ENCODE measurements around the gene KMT5B.

Gene KMT5B

DNA sequence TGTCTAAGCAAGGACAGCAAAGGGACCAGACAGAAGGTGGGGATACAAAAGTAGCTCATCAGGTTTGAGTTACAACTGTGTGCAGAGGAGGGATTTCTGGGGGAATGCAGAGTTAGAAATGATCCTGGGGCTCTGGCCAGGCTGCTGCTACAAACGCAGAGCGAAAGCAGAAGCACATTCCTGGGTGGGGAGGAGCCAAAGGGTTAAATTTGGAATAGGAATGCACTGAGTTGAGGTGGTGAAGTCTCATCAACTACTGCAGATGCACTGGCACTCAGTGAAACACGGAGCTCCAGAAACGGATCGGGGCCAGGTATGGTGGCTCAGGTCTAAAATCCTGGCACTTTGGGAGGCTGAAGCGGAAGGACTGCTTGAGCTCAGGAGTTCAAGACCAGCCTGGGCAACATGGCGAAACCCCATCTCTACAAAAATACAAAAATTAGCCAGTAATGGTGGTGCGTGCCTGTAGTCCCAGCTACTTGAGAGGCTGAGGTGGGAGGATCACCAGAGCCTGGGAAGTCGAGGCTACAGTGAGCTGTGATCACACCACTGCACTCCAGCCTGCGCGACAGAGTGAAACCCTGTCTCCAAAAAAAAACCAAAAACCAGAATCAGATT, 95.1 kb downstream of the KMT5B start:
- DNase-seq (ENCODE audit: low read depth): no peak

DNA sequence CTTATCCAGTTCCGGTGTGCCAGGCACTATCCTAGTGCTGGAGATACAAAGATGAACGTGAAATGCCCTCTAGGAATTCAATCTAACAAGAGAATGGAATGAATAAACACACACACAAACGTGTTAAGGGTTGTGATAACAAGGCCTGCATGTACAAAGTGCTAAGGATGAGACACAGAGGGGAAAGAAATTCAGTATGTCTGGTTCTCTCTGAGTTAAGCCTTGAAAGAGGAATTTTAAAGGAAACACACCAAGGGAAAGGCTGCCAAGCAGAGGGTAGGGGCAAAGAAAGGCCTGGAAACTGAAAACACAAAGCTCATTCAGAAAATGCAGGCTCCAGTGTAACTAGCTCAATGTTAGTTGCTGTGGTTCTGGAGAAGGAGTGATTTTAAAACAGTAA, 96.1 kb downstream of the KMT5B start:
- DNase-seq (ENCODE audit: low read depth): no peak

DNA sequence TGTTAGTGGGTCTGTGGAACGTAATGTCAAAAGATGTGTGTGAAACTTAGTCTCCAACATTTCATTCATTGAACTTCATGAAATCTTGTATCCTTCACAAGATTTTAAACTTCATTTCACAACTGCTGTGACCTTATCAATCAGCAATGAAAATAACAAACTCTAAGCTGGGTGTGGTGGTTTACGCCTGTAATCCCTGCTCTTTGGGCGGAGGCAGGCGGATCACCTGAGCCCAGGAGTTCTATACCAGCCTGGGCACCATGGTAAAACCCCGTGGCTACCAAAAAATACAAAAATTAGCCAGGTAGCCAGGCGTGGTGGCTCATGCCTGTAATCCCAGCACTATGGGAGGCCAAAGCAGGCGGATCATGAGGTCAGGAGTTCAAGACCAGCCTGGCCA, 97.0 kb downstream of the KMT5B start:
- no peak for DNase-seq (ENCODE audit: low read depth)

DNA sequence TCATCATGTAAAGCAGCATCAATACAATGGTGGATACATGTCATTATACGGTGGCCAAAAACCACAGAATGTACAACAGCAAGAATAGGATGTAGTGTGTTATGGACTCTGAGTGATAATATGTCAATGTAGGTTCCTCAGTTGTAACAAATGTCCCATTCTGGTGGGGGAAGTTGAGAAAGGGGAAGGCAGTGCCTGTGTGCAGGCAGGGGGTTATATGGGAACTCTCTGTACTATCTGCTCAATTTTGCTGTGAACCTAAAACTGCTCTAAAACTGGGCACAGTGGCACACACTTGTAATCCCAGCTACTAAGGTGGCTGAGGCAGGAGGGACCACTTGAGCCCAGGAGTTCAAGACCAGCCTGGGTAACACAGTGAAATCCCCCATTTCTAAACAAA, 97.8 kb downstream of the KMT5B start:
- DNase-seq (ENCODE audit: low read depth): no peak

DNA sequence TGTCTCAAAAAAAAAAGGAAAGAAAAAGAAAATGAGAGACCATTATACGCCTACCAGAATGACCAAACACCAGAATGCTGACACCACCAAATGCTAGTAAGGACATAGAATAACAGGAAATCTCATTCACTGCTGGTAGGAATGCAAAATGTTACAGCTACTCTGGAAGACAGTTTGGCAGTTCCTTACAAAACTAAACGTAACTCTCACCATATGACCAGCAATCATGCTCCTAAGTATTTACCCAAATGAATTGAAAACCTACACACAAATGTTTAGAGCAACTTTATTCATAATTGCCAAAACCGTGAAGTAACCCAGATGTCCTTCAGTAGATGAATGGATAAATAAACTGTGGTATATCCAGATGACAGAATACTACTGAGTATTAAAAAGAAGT, 99.1 kb downstream of the KMT5B start:
- DNase-seq (ENCODE audit: low read depth): no peak

DNA sequence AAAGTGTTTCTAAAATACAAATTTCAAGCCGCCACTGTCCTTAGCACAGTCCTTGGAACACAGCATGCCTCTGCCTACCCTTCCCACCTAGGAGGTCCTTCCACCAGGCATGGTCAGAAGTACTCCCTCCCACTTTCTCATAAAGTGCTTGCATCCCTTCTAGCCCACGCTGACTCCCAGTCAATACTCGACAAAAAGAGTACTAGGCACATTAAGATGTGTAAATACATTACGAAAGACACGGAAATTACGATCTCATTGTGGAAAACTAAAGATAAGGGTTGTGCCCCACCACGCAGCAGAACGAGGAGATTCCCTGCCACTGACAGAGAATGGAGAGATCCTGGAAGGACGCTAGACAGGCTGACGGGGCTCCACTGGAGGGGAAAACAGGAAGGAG, 105.4 kb downstream of the KMT5B start:
- no peak for DNase-seq (ENCODE audit: low read depth)

DNA sequence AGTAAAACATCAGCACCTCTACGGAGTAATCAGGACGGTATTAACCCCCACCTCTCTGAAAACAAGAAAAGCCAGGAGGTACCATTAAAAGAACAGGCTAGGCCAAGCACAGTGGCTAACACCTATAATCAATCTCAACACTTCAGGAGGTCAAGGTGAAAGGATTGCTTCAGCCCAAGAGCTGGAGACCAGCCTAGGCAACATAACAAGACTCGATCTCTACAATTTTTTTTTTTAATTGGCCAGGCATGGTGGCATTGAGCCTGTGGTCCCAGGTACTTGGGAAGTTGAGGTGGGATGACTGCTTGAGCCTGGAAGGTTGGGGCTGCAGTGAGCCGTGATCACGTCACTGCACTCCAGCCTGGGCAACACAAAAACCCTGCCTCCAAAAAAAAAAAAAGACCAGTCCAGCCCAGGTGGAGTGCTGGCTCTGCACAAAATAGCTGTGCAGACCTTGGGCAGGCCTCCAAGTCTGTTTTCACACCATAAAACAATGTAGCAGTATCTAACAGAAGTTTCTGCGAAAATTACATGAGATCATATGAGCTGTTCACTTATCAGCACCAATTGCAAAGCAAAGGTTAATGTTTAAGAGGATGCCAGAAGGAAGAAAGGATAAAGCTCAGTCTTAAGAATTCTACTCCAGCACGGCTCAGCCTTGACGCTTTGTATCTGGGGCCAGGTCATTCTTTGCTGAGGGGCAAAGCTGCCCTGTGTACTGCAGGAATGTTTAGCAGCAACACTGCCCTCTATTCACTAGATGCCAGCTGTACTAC, 106.7 kb downstream of the KMT5B start:
- DNase-seq (ENCODE audit: low read depth): no peak
